SW480 (cell line): Measurements from ENCODE around the gene PTX4.
"Not testable (repeated sequence)": the region's sequence is repeated elsewhere in the genome, so short reads cannot be mapped to it uniquely, and the experiment has no call there.

Experiments
- DNase-seq: peaks from one replicate; pipeline ENCODE4 v3.0.0-alpha.2; 2016; ENCODE audit warnings: low spot score

Gene PTX4

GRCh38 chr16:1443980-1444729, 44.6 kb downstream of the PTX4 start, which contains the start of gene CCDC154:
CCDC154 (minus strand) TSS chr16:1444556; CDS start chr16:1444322, 234 bp downstream.
- no peak for DNase-seq

GRCh38 chr16:1443403-1443973, 45.3 kb downstream of the PTX4 start:
- no peak for DNase-seq

- DNase-seq, result no peak
These were observed 46.0 kb downstream of the PTX4 start for GRCh38 chr16:1442697-1443096.

DNA sequence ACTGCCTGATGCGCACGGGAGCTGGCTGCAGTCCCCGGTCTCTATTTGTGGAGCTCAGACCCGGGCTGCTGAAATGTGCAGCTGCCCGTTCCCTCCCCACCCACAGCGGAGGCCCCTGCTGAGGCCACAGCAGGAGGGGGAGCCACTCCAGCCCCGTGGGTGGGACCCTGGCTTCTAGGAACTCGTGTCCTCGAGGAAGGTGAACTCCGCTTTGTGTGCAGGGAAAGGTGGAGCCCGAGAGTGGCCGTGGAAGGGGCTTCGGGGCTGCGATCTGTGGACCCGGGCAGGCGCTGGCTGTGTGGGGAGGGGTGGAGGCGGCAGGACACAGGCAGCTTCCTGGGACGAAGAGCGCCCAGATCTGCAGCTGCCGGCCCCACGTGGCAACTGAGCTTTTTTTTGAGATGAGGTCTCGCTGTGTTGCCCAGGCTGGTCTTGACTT, 47.3 kb downstream of the PTX4 start:
- no peak for DNase-seq

GRCh38 chr16:1439699-1440074, 49.1 kb downstream of the PTX4 start:
- not testable (repeated sequence) for DNase-seq

DNA sequence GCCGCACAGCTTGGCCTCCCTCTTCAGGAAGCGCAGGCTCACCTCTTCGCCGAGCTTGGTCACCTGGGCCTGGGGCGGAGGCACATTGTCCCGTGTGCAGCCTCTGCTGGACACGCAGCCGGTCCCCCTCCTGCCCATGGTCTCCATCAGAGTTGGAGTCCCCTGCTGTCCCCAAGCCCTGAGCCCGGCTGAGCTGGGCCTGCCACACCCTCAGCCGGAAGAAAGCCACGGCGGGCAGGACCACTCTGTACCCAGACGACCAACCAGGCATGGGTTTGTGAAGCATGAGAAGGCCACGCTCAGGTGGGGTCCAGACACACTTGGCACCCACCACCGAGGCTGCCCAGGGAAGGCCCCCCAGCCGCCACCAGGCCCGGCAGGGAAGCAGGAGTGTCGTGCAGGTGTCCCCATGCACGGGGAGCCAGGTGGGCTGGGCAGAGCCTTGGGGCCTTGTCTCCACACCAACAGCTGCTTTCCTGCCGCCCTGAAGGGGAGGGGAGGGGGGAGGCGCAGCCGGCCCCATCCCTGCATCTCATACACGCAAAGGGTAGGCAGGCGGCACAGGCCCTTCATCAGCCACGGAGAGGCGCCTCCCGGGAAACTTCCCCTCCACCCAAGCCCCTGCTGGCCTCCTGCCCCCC, 49.6 kb downstream of the PTX4 start:
- no peak for DNase-seq

- DNase-seq, result no peak
These were observed 50.3 kb downstream of the PTX4 start for GRCh38 chr16:1438229-1439057.

DNA sequence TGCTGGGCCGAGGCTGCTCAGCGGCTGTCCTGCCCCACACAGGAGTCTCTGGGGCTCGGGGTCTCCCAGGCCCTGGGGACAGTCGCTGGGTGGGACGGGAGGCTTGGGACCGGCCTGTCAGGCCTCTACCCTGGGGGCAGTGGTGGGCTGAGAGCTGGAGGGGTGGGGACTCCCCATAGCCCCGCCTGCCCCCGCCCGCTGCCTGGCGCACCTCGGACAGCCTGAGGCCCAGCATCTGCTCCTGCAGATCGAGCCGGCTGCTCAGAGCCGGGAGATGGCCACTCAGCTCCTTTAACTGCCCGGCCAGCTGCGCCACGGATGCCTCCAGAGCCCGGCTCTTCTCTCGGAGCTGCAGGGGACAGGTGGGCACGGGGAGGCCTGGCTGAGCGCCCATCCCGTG, 51.1 kb downstream of the PTX4 start:
- no peak for DNase-seq

GRCh38 chr16:1436731-1437355, 51.9 kb downstream of the PTX4 start:
- DNase-seq, result no peak

DNA sequence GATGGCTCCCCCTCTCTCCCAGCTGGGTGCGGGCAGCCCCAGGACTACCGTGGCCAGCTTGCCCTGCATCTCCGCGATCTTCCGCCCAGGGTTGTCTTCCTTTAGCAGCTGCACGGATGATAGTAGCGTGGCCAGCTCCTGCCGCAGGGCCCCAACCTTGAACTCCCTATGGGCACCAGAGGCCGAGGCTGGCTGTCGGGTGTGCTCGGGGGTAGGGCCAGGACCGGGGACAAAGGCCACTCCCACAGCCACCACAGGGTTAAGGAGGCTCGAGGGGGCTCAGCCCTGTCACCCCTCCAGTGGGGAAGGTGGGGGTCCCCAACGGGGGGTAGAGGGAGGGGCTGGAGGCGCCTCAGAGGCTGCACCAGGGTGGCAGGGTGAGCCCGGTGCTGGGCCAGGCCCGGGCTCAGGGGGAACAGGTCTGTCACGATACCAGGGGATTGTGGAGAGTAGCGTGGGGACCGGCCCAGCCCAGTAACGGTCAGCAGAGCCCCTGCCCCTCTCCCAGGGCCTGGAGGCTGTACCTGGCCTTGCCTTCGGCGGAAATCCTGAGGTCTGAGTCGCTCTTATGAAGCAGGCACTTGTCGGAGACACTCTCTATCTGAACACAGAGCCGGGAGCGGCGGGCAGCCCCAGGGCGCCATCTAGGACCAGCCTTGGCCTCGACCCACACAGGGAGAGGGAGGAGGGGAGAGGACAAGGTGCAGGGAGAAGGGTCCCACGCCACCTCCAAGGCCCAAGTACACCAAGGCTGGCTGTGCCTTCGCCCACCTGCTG, 52.6 kb downstream of the PTX4 start:
- no peak for DNase-seq
